Karpas-422 (cell line): ENCODE measurements around the gene PRKCZ. TPM values are rescaled to one million over a fixed set of nuclear protein-coding genes. Genes with fewer than 3 reads are reported as not detected.

ENCODE experiments used
- DNase-seq: peaks from one replicate; pipeline ENCODE4 v3.0.0-alpha.2; 2015
- H2AFZ ChIP-seq: fragments of 200-600 bp; sonication (generic); 2 replicates; pipeline ENCODE4 v1.6.1; 2014; ENCODE audit warnings: antibody characterized with exemption, low read length, mixed read lengths
- H3K27ac ChIP-seq: fragments of 200-600 bp; sonication (generic); 2 replicates; pipeline ENCODE4 v1.5.1; 2014; ENCODE audit warnings: mild to moderate bottlenecking, low read length, moderate library complexity
- H3K27me3 ChIP-seq: fragments of 200-600 bp; sonication (generic); 2 replicates; pipeline ENCODE4 v1.6.1; 2014; ENCODE audit warnings: low read length, mixed read lengths
- H3K36me3 ChIP-seq: fragments of 200-600 bp; sonication (generic); 2 replicates; pipeline ENCODE4 v1.6.1; 2014; ENCODE audit warnings: low read length, mixed read lengths; ENCODE audit not compliant: insufficient read depth
- H3K4me1 ChIP-seq: fragments of 200-600 bp; sonication (generic); 2 replicates; pipeline ENCODE4 v1.6.1; 2014; ENCODE audit warnings: mild to moderate bottlenecking, low read length, mixed read lengths
- H3K4me2 ChIP-seq: fragments of 200-600 bp; sonication (generic); 2 replicates; pipeline ENCODE4 v1.6.1; 2014; ENCODE audit warnings: low read length, low read depth, mild to moderate bottlenecking; ENCODE audit not compliant: poor library complexity, severe bottlenecking
- H3K4me3 ChIP-seq: fragments of 200-600 bp; sonication (generic); 2 replicates; pipeline ENCODE4 v1.5.1; 2014; ENCODE audit warnings: mild to moderate bottlenecking, antibody characterized with exemption, low read length, mixed read lengths
- H3K79me2 ChIP-seq: fragments of 200-600 bp; sonication (generic); 2 replicates; pipeline ENCODE4 v1.6.1; 2014; ENCODE audit warnings: mild to moderate bottlenecking, low read length, mixed read lengths
- H3K9ac ChIP-seq: fragments of 200-600 bp; sonication (generic); 2 replicates; pipeline ENCODE4 v1.6.0; 2014; ENCODE audit warnings: low read length
- H3K9me2 ChIP-seq: fragments of 200-600 bp; sonication (generic), shearing (Covaris generic); replicated peaks from 2 replicates; pipeline ENCODE4 v1.6.0; 2014; ENCODE audit warnings: mild to moderate bottlenecking, low read length, moderate library complexity; ENCODE audit not compliant: insufficient read depth
- H3K9me3 ChIP-seq: fragments of 300-700, 200-600 bp; sonication (generic); 2 replicates; pipeline ENCODE4 v1.6.1; 2014; ENCODE audit warnings: low read length, mixed read lengths
- H4K20me1 ChIP-seq: fragments of 200-600 bp; sonication (generic); 2 replicates; pipeline ENCODE4 v1.6.1; 2014; ENCODE audit warnings: mild to moderate bottlenecking, antibody characterized with exemption, low read length, low read depth; ENCODE audit not compliant: insufficient read depth
- total RNA-seq: library from RNA; depleted of rRNA; stranded (reverse); fragments of >200 nt; shearing (Covaris generic); gene quantifications from 2 replicates; pipeline ENCODE4 v1.2.3, GENCODE V29; 2014; ENCODE audit warnings: low replicate concordance

Gene PRKCZ
- total RNA-seq, 1 experiment from 2014 or later: not detected

DNA sequence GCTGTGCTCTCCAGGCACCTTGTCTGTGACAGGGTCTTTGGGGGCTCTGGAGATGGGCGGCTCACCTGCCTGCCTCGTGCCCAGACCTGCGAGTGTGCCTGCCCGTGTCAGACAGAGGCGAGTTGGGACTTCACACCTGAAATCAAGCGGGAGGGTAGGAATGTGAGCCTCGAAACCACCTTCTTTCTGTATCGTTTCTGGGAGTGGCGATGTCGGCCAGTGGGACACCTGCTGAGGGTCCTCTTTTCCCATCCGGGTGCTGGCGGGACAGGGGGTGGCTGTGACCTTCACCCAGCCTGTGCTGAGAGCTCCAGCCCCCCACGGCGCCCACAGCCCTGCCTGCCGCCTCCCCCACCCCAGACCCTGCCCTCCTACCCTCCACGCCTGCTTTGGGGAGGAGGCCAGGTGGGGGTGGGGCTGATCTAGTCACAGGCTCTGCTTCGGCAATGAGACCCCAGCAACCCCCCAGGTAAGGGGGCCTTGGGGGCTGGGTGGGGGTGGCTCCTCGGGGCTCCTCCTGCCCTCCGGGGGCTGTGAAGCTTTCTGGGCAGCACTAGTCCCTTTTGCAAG, 160.0 kb downstream of the PRKCZ start:
- no peaks in the 10 kb centered on the region for H3K9me3 ChIP-seq
- H3K79me2 ChIP-seq: no peaks in the 10 kb centered on the region
- H3K4me1 ChIP-seq: no peaks in the 10 kb centered on the region
- peaks cover 4% of the 10 kb centered on the region; the same call in 1 of the 2 replicates for H4K20me1 ChIP-seq
- H3K9me2 ChIP-seq: no peaks in the 10 kb centered on the region
- no peak overlapping the region for H3K4me2 ChIP-seq
- H3K27ac ChIP-seq: no peak overlapping the region
- DNase-seq: no peak
- no peak overlapping the region for H3K9ac ChIP-seq
- H3K27me3 ChIP-seq: no peaks in the 10 kb centered on the region
- no peak overlapping the region for H2AFZ ChIP-seq
- no peaks in the 10 kb centered on the region for H3K36me3 ChIP-seq
- no peak overlapping the region for H3K4me3 ChIP-seq

DNA sequence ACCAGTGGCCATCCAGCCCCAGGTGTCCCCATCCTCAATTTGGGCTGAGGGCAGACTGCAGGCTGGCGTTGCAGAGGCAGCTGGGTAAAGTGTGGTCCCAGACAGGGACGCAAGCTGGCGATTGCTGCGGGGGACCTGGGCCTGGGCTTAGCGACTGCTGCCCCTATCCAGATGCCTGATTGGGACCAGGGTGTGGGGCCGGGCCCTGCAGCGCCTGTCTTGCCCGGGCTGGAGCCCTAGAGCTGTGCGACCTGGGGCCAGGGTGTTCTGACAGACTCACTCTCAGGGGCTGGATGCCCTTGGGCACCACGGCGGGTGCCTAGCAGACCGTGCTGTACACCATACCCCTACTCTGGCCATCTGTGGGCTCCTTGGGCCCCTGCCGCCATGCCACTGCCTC, 160.6 kb downstream of the PRKCZ start:
- Histone ChIP-seq H3K4me1 (no peaks in the 10 kb centered on the region), H3K36me3 (no peaks in the 10 kb centered on the region), H3K4me3 (no peak overlapping the region), H3K9ac (no peak overlapping the region), H3K27ac (no peak overlapping the region), H3K27me3 (no peaks in the 10 kb centered on the region), H3K9me2 (no peaks in the 10 kb centered on the region), H3K79me2 (no peaks in the 10 kb centered on the region), H3K9me3 (no peaks in the 10 kb centered on the region), H4K20me1 (0 out of 2 replicates have a peak, but pooled peaks cover 1% of the 10 kb centered on the region), H2AFZ (no peak overlapping the region), H3K4me2 (no peak overlapping the region)
- no peak for DNase-seq

DNA sequence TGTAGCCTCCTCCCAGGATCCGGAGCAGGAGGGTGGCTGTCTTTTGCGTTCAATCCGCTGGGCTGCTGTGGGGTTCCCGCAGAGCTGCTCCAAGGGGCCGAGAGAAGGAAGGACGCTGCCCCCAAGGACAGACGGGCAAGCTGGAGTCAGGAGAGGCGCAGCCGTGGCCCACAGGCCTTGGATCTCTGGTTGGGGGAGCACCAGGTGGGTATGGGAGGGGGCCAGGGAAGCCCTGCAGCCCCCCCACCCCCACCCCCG, 162.0 kb downstream of the PRKCZ start:
- no peak overlapping the region for H3K4me3 ChIP-seq
- H4K20me1 ChIP-seq: no peaks in the 10 kb centered on the region
- no peak overlapping the region for H3K9ac ChIP-seq
- no peak overlapping the region for H3K27ac ChIP-seq
- H3K36me3 ChIP-seq: no peaks in the 10 kb centered on the region
- no peaks in the 10 kb centered on the region for H3K4me1 ChIP-seq
- no peak for DNase-seq
- no peaks in the 10 kb centered on the region for H3K27me3 ChIP-seq
- H3K79me2 ChIP-seq: no peaks in the 10 kb centered on the region
- H3K9me2 ChIP-seq: no peaks in the 10 kb centered on the region
- no peak overlapping the region for H3K4me2 ChIP-seq
- no peak overlapping the region for H2AFZ ChIP-seq
- H3K9me3 ChIP-seq: no peaks in the 10 kb centered on the region

DNA sequence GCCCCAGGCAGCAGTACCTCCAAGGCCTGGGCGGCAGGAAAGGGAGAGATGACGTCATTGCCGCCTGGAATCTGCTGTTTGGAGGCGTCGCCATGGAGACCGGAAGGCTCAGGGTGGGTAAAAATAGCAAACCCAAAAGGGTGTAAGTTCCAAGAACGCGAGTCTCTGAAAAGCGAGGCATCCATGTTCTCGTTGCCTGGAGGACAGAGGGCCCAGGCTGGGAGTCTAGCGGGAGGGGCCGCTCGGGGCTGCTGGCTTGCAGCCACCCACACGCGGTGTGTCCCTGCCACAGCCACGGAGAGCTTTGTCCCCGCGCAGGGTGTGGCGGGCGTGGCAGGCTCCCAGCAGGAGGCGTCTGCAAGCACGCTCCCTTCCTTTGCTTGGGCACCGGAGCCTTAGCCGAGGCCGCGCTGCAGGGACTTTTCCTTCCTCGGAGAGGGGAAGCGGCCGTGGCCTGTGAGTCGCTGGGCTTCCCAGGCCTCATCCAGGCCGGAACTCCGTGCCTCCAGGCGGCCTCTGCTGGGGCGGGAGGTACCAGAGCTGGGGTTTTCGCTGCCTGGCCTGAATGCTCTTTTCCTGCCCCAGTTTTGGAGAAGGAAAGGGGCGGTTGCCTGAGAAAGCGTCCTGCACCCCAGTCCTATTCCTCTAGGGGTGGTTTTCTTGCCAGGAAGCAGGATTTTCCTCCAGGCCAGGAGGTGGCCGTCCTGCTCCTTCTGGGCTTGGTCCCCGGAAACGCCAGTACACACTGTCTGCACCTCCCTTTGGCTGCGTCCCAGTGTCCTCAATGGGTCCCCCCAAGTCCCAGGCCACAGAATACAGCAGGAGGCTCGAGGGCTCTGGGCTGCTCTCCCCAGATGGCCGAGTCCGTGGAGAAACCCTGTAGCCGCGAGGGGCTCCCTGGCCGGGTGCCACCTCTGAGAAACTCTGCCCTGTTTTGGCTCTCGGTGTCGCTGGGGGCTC, 162.6 kb downstream of the PRKCZ start:
- H3K9me2 ChIP-seq: no peaks in the 10 kb centered on the region
- no peak overlapping the region for H3K4me2 ChIP-seq
- no peak overlapping the region for H3K9ac ChIP-seq
- no peak for DNase-seq
- H3K4me3 ChIP-seq: no peak overlapping the region
- no peak overlapping the region for H2AFZ ChIP-seq
- H3K79me2 ChIP-seq: no peaks in the 10 kb centered on the region
- no peaks in the 10 kb centered on the region for H3K36me3 ChIP-seq
- H3K4me1 ChIP-seq: no peaks in the 10 kb centered on the region
- H3K27me3 ChIP-seq: no peaks in the 10 kb centered on the region
- no peaks in the 10 kb centered on the region for H3K9me3 ChIP-seq
- no peak overlapping the region for H3K27ac ChIP-seq
- H4K20me1 ChIP-seq: no peaks in the 10 kb centered on the region

DNA sequence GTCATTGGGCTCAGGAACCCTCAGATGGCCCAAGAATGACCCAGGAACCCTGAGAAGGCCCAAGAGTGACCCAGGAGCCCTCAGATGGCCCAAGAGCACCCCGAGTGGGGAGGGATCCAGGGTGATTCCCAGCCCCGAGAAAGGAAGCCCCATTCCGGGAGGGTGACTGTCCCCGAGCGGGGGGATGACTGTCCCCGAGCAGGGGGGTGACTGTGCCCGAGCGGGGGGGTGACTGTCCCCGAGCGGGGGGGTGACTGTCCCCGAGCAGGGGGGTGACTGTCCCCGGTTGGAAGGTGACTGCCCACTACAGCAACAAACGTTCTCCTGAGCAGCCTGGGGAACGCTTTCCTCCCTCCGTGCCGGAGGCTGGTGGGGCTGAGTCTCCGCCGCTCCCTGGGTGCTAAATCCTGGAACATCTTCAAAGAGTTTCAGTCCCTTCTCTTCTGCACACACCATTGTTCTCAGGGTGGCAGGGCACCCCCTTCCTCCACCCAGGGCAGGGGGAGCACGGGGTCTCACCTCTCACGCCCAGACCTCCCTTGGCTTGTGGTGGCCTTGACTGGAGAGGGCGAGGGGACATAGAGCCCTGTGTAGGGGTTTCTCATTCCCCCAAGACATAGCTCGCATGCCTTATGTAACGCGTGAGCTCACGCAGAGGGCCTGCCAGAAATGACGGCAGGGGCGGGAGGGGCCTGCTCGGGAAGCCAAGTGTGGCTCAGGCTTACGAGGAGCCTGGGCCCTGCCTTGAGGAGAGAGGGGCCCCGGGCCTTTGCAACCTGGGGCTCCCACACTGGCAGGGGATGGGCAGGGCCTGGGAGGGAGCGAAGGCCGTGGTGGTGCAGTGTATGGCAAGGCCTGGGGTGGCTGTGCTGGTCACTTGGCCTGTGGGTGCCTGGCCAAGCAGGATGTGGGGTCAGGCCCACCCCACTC, 163.6 kb downstream of the PRKCZ start:
- H3K27me3 ChIP-seq: no peaks in the 10 kb centered on the region
- no peak overlapping the region for H3K4me3 ChIP-seq
- no peaks in the 10 kb centered on the region for H3K36me3 ChIP-seq
- H2AFZ ChIP-seq: no peak overlapping the region
- no peaks in the 10 kb centered on the region for H4K20me1 ChIP-seq
- no peaks in the 10 kb centered on the region for H3K4me1 ChIP-seq
- H3K9ac ChIP-seq: no peak overlapping the region
- H3K27ac ChIP-seq: no peak overlapping the region
- H3K79me2 ChIP-seq: no peaks in the 10 kb centered on the region
- no peaks in the 10 kb centered on the region for H3K9me2 ChIP-seq
- DNase-seq: no peak
- no peaks in the 10 kb centered on the region for H3K9me3 ChIP-seq
- H3K4me2 ChIP-seq: no peak overlapping the region

DNA sequence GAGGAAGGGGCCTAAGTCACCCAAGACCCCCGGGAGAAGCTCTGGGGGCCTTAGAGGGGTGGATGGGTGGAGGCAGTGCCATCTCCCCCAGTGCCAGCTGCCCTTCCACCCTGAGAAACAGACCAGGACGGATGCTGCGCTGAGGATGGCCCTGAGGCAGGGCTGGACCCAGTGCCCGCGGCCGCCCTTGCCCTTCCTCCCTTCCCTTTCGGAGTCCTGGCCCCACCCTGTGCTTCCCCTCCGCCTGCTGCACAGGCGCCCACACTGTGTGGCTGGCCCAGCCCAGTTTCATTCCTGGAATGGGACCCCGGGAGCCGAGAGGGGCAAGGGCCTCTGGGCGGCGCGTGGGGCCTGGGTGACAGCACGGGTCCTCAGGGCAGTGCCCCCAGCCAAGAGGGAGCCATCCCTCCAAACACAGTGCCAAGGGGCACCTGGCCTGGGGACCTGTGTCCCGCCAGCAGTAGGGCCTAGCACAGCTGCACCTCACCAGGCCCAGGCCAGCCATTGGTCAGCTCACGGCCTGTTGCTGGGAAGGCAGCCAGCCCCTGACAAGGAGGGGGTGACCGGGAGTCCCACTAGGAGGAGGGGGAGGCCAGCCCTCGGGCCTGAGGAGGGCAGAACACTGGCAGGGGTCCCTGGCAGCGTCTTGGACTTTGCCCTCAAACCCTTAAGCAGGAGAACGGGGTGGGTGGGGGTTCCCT, 164.5 kb downstream of the PRKCZ start:
- no peaks in the 10 kb centered on the region for H3K27me3 ChIP-seq
- H3K4me1 ChIP-seq: no peaks in the 10 kb centered on the region
- H3K36me3 ChIP-seq: no peaks in the 10 kb centered on the region
- no peaks in the 10 kb centered on the region for H3K9me3 ChIP-seq
- DNase-seq: no peak
- H3K9ac ChIP-seq: no peak overlapping the region
- no peak overlapping the region for H3K4me3 ChIP-seq
- H4K20me1 ChIP-seq: no peaks in the 10 kb centered on the region
- no peak overlapping the region for H2AFZ ChIP-seq
- no peaks in the 10 kb centered on the region for H3K9me2 ChIP-seq
- no peak overlapping the region for H3K4me2 ChIP-seq
- no peak overlapping the region for H3K27ac ChIP-seq
- H3K79me2 ChIP-seq: no peaks in the 10 kb centered on the region

DNA sequence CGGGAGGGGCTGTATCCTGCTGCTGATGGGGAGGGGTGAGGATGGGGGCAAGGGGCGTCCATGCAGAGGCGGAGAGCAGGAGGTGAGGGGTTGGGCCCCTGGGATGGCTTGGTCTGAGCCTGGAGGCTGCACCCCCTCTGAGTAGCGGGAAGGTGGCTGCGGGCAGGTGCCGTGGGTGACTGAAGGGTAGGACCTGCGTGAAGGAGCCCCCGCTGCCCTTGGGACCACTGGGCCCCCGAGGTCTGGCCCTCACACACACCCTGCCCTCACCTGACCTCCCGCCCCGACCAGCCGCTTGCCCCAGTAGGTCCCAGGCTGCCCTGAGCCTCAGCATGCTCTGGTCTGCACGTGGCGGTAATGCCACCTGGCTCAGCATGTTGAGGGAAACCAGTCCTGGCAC, 165.1 kb downstream of the PRKCZ start:
- H3K27me3 ChIP-seq: no peaks in the 10 kb centered on the region
- H3K79me2 ChIP-seq: no peaks in the 10 kb centered on the region
- H3K36me3 ChIP-seq: no peaks in the 10 kb centered on the region
- no peak overlapping the region for H3K4me3 ChIP-seq
- H3K4me2 ChIP-seq: no peak overlapping the region
- no peak overlapping the region for H3K27ac ChIP-seq
- no peak overlapping the region for H3K9ac ChIP-seq
- no peaks in the 10 kb centered on the region for H3K9me2 ChIP-seq
- H3K9me3 ChIP-seq: no peaks in the 10 kb centered on the region
- H3K4me1 ChIP-seq: no peaks in the 10 kb centered on the region
- DNase-seq: no peak
- H4K20me1 ChIP-seq: no peaks in the 10 kb centered on the region
- H2AFZ ChIP-seq: no peak overlapping the region
